Stimulated activated CD8-positive, alpha-beta memory T cell treated with anti-CD3 and anti-CD28 coated beads, Interleukin-15, amount 100 ng/mL, for 4 hours (primary cell): ENCODE data around the gene GANAB.
"Not testable (repeated sequence)": the region's sequence is repeated elsewhere in the genome, so short reads cannot be mapped to it uniquely, and the experiment has no call there.

ENCODE experiments used
- DNase-seq, 2 donors: peaks; one replicate each; pipeline ENCODE4 v3.0.0-alpha.2; 2020; ENCODE audit warnings: low read depth in 2 of 2

GANAB gene

DNA sequence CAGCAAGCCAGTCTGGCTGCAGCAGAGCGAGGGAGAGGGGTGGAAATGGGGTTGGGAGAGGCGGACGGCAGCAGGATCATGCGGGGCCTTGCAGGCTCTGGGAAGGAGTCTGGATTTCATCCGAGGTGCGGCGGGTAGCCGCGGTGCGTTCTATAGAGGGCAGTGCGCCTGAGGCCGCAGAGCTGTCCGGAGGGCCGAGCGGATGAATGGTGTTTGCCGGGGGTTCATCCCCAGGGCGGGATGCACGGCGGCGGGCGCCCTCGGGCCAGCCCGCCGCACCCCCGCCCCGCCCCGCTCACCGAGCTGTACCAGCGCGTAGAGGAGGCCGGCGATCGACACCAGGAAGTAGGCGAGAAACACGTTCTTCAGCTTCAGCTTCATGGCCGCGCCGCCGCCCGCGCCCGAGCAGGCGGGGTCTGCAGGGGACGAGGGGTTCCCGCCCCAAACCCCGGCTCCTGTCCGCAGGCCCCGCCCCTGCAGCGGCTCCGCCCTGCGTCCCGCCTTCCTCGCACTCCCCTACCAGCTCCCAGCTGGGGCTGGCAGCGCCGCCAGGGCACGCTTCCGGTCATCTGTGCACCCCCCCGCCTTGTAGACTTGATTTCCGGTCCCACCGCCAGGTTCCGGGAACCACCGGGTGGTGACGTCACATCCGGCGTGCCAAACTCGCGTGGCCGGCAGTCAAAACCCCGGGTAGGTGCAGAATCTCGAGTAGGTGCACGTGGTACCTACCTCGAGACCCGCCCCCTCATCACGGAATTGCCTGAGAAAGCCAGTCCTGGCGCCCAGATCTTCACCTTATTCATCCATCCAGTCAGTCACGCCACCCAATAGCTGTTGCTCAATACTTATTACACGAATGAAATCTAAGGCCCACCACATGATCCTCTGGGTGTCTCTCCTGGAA, 24.6 kb downstream of the GANAB start, which contains the start of gene B3GAT3:
Gene B3GAT3 (minus strand): TSS at position 420 of the 904 bp plus-strand sequence. CDS start 39 bp downstream, at position 381.
- DNase-seq, result peak; percentile 97

DNA sequence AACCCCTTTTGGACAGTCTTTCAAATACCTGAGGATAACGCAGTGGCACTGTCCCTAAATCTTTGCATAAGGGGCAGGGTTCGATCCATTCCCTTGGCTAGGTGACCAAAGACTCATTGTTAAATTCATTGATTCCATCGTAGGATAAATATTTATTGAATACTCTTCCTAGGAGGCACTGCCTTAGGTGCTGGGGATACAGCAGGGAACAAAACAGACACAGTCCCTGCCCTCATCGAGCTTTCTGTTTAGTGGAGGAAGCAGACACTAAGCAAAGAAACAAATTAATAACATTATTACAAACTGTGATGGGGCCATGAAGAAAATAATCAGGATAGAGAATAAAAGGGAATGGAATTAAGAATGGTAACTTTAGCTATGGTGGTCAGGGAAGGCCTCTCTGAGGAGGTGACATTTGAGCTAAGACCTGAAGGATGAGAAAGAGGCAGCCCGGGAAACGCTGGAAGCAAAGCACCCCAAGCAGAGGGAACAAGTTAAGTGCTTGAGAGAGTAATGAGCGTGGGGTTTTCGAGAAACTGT, 25.3 kb downstream of the GANAB start:
- no peak for DNase-seq

DNA sequence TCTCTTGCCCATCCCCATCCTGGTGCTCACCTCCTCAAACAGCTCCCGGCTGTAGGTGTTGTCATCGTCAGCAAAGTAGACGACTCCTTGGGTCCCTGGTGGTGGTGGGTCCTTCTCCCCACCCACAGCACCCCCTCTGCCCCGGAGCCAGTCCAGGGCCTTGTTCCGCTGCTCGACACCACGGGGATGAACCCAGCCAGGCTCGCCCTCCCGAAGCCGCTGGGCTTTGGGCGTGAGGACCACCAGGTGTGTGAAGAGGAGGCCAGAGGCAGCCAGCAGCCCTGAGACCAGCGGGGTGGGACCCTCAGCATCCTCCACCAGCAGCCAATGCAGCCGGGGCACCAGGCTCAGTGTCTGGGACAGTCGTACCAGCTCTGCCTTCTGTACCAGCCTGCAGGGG, 29.5 kb downstream of the GANAB start:
- not testable (repeated sequence) for DNase-seq

DNA sequence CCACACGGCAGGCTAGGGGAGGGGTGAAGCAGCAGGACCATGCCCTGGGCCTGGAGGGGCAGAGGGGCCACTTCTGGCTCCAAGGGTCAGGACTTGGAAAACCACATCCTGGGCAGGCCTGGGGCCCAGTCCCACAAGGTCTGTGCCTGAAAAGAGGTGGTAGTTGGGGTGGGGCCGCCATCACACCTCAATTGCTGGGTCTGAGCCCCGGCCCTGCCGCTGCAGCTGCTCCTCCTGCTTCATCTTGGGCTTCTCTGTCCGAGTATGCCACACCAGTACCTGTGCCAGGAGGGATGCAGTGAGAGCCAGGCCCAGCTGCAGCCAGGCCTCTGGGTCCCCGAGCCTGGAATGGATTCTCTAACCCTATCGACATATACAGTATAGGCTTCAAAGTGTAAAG, 30.9 kb downstream of the GANAB start:
- no peak for DNase-seq

DNA sequence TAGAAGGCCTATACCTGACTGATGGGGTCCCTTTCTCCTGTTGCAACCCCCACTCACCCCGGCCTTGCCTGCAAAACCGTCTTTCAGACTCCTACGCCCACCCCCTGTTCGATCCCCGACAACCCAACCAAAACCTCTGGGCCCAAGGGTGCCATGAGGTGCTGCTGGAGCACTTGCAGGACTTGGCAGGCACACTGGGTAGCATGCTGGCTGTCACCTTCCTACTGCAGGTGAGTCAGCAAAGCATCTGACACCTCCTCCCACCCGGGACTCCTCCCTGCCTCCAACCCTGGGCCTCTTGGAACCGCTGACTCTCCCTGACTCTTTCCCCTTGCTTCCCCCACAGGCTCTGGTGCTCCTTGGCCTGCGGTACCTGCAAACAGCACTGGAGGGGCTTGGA, 32.1 kb downstream of the GANAB start:
- no peak for DNase-seq

DNA sequence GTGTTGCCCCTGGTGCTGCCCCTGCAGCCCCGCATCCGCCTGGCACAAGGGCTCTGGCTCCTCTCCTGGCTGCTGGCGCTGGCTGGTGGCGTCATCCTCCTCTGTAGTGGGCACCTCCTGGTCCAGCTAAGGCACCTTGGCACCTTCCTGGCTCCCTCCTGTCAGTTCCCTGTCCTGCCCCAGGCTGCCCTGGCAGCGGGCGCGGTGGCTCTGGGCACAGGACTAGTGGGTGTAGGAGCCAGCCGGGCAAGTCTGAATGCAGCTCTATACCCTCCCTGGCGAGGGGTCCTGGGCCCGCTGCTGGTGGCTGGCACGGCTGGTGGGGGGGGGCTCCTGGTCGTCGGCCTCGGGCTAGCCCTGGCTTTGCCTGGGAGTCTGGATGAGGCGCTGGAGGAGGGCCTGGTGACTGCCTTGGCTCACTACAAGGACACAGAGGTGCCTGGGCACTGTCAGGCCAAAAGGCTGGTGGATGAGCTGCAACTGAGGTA, 33.1 kb downstream of the GANAB start:
- DNase-seq, result no peak

DNA sequence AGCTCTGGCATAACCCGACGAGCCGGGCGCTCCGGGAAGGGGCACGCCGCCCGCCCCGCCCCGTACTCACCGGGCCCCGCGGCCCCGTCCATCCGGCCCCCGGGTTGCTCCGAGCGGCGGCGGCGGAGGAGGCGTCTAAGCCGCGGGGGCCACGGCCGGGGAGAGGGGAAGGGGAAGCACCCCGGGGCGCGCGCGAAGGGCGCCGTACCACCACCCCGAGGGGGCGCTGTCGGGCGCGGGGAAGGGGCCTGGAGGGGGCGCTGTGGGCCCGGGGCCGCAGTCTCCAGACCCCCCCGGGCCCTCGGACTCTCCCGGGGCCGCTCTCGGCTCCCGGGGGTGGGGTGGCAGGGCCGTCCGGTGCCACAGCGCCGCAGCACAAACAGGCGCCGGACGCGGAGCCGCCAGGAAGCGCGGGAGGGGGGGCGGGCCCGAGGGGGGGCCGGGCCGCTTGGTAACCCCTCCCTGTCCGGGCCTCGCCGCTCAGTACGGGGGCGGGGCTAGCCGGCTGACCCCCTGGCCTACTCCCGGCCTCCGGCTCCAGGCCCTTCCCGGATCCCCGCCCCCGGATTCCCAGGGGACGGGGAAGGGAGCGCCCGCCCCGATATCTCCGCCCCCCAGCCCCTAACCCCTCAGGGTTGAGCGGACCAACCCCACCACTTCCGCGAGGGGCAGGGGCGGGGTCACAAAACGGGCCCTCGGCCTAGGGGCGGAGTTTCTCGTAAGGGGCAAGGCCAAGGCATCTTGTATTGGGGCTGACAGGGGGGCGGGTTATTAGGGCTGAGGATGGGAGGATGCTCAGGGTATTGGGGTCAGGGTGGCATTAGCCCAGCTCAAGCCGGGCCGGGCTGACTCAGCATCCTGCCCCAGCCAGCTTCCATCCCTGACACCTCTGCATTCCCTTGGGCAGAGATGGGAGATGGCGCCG, 33.8 kb downstream of the GANAB start, which contains the start of the genes EML3 and ROM1:
Gene EML3 (minus strand): TSS at position 410 of the 925 bp plus-strand sequence. CDS start 318 bp downstream, at position 92.
Gene ROM1 (plus strand): TSS at position 892 of the 925 bp plus-strand sequence. CDS start 25 bp downstream, at position 917.
- peak; percentile 78 to 79 for DNase-seq

DNA sequence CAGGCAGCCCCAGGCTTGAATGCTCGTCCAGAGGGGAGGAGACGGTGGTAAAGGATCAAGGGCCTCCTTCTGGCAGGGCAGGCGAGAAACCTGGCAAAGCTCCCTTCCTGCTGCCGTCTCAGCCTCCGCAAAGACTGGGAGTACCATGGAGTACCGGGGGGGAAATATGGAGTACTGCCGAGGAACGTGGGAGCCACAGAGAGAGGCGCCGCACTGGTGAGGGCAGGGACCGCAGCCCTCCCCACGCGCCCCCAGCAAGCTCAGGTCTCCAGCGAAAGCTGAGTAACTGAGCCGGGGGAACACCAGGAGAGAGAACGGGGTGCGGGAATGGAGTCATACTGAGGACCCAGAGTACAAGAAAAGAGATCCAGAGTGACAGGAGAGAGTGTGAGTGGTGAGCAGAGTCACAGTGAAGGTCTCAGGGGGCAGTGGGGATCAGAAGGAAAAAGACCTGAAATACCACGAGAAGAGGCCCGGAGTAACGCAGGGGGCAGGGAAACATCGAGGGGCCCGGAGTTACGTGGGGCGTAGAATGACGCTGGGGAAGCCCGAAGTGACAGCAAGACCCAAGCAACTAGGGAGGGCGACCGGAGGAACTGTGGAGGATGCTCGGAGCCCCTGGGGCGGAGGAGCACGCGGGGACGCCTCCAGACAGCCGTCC, 34.6 kb downstream of the GANAB start:
- DNase-seq, result no peak

DNA sequence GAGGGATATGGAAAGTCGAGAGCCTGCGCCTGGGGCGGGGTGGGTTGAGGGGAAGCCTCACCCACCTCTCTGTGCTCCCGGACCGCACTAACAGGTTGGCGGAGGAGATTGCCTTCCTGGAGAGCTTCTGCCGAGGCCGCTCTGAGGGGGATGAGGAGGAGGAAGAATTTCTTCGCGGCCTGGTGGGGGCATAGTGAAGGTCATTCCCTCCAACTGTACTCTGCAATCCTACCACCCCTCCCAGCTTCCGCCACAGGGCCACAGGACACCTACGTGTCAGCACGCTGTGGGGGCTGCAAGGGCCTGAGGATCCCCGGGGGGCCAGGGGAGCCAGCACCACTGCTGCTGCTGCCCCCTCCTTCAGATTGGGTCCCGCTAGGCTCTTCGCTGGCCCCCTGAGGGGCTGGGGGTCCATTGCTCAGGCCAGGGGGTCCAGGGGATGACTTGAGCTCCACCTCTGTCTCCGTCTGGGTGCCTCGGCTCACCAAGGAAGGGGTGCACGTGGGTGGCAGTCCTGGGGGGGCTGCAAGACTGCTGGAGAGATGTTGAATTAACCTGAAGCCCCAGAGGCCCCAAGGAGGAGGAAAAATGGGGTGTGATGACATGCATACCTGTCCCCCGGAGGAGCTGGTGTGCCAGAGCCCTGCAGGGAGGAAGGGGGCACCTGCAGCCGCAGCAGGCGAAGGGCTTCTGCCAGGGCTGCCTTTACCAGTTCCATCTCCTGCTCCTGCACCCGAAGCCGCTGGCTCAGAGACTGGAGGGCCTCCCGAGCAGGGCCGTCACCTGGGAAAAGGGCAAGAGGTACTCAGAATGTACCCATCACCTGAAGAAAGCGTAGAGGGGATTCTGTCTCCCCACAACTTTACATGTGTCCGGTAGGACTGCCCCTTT, 35.4 kb downstream of the GANAB start:
- no peak for DNase-seq

DNA sequence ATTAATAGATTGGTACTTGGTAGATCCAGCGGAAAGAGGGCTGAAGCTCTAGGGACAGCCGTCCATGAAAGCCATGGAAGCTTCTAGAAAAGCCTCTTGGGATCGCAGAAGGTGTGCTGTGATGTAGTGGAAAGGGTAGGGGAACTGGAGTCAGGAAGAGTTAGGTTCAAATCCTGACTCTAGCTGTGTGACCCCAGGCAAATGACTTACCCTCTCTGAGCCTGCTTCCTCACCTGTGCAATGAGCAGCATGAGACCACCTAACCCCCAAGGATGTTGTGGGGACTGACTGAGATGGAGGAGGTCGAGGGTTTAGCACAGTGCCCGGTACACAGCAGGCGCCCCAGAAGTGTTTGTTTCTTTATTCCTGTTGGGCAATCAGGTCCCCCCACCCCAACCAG, 36.0 kb downstream of the GANAB start:
- DNase-seq, result no peak

DNA sequence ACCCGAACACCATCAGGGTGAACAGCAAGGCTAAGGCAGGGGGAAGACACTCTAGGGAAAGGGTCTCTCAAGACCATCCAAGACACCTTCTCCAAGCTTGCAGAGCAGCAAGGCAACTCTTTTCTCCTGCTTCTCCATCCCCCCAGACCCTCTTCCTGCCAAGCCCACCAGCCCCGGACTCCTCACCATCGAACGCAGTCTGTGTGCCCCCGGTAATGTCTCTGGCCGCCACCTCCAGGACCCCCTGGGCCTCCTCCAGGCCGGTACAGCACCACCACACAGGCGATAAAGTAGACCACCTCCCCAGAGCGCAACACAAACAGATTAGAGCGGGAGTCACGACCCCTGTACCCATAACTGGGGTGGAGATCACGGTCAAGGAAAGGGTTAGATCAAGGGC, 37.6 kb downstream of the GANAB start:
- DNase-seq, result no peak

DNA sequence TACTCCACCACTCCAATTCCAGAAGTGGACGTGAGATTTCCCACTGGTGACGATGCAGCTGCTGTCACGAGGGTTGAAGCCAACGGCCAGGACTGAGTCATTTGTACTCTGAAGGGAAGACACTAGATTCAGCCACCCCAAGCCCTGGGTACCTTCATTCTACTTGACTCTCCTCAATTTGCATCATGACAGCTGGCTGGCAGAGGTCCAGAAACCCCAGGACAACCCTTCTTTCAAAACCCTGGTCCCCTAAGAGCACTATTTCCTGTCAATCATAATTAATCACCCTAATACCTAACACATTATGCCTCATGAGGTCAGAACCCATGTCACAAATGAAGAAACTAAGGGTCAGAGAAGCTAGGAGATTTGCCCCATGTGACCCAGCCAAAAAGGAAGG, 38.7 kb downstream of the GANAB start:
- DNase-seq, result no peak

DNA sequence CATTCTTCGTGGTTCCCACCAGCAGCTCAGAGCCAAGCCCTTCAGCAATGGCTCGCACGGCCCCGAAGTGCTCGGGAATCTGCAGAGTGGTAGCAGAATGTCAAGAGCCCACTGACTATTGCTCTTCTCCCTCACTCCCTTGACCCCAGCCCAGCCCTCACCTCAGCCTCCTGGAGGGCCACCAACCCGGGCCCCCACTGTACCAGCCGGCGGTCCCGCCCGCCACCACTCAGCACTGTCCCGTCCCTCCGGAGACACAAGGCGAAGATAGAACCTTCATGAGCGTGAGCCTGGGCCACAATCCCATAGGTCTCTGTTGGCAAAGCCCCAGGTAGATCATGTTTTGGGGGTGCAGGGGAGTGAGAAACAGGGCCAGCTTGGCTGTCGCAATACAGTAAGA, 40.5 kb downstream of the GANAB start:
- no peak for DNase-seq

DNA sequence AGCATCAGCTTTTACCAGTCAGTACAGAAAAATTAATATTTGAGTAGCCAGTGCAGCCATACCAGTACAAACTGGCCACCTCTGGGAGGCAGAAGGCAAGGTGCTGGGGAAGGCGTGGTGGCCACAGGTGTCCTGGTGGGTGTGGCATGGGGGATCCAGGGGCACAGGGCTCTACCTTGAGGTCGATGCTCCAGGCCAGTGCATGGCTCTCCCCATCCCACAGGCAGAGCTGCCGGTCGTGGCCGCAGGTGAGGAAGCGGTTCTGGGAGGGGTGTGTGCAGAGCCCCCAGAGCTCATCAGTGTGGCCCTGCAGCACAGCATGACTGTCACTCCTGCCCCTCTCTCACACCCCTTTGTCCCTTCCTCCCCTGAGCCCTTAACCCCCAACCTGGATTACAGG, 40.9 kb downstream of the GANAB start:
- no peak for DNase-seq

DNA sequence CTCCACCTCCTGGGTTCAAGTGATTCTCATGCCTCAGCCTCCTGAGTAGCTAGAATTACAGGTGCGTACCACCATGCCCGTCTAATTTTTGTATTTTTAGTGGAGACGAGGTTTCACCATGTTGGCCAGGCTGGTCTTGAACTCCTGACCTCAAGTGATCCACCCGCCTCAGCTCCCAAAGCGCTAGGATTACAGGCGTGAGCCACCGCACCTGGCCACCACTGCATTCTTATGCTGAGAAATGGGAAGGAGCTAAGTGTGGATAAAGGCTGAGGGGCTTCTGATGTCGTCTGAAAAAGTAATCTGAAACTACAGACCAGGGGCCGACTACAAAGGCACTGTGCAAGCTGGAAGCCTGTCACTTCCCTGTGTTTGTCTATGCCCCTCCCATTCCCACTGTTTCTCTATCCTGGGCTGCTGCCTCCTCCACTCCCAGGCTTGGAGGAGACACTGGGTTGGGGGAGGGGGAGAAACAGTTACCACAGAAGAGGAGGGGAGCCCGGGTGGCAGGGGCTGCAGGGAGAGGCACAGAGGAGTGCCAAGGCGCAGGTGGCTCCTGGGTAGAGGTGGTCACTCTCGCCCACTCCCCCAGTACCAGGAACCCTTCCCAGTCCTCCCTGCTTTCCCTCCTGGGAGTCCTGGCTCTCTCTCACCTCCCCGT, 41.8 kb downstream of the GANAB start:
- DNase-seq, result no peak

DNA sequence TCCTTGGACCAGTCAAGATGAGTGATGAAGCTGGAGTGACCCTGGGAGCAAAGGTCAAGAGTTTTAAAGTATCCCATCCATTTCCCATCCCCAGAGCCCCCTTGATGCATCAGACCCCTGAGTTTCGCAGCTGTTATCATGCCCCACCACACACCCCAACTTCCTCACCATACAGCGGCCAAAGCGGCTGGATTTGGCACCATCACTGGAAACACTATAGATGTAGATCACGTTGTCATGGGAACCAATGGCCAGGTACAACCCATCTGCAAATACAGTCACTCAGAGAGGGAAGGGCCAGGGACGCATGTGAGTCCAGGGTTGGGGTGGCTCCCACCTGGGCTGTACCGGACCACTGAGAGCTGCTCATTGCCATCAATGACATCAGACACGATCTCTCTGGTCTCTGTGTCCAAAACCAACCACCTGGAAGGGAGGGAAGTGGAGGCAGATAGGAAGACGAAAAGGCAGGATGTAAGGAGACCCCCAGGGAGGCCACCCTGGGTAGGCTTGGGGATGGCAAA, 42.6 kb downstream of the GANAB start:
- no peak for DNase-seq

DNA sequence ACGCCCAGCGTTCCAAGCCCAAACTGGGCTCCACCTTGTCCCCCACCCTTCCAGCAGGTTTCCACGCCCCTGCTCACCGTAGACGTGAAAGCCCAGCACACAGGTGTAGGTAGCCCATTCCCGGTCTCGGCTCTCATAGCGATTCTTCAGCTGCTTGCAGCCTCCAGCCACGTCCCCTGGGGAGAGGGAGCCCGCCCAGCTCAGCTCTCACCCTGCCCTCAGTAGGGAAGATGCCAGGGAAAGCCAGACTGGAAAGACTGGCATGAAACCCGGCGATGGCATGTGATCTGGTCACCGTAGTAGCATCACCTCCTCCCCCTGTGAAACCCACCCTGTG, 43.4 kb downstream of the GANAB start:
- DNase-seq, result no peak

DNA sequence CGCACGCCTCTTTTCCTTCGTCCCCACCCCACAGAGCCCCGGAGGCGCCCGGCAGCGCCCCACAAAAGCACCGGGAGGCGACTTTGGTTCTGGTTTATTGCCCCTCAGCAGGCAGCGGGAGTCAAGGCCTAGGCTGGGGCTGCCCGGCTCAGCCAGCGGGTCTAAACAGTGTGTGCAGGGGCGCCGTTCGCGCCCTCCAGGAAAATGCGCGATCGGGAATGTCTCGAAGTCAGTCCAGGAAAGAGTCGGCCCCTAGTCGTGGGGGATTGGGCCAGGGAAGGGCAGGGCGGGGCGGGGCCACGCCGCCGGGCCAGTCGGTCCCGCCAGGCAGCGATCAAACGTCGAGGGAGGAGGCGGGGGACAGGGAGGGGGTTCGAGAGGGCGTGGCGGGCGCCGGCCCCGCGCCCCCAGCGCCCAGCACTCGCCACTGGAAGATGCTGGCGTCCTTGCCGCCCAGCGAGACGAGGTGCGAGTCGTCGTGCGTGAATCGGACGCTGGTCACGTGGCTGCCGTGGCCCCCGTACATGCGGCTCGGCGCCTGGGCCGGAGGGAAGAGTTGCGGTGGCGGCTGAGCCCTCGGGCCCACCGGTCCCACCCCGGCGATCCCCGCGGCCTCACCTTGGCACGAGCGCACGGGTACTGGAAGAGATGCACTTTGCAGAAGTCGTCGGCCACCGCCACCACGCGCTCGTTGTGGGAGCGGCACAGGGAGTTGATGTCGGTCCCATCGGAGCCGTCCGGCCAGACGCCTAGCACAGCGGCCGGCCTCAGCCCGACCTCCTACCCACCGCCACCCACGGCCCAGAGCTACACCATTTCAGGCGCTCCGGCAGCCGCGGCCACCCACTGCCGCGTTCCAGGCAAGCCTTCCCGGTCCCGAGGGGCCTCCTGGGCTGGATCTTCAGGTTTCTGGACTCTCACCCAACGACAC, 44.0 kb downstream of the GANAB start:
- DNase-seq, result no peak
